NCI-H1436 treated with DMSO at 0.1 percent for 48 hours (cell line): ENCODE measurements around the gene SEPTIN3.

Experiments used
- DNase-seq: peaks from one replicate; lab custom pipeline; 2025; lab: John Stamatoyannopoulos, UW

SEPTIN3 gene

DNA sequence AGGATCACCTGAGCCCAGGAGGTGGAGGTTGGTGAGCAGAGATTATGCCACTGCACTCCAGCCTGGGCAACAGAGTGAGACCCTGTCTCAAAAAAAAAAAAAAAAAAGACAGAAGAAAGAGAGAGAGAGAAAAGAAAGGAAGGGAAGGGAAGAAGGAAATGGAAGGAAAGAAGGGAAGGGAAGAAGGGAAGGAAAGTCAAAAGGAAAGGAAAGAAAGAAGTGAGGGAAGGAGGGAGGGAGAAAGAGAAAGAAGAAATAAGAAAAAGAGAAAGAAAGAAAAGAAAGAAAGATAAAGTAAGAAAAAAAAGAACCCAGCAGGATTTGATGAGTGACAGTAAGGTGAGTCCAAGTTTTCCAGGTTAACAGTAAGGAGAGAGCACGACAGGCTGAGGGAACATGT, 49.0 kb downstream of the SEPTIN3 start:
- DNase-seq = no peak
